Neural progenitor cell (in vitro differentiated cells): Measurements from ENCODE around the gene CEP128. TPM values are rescaled to one million over a fixed set of nuclear protein-coding genes. Genes with fewer than 3 reads are reported as not detected.

ENCODE experiments used
- DNase-seq: peaks from one replicate; pipeline ENCODE4 v3.0.0-alpha.2; 2016; ENCODE audit warnings: low spot score
- H2AFZ ChIP-seq: fragments of 200-600 bp; sonication (generic); replicated peaks from 2 replicates; pipeline ENCODE4 v1.6.1; 2016; ENCODE audit warnings: antibody characterized with exemption
- H3F3A ChIP-seq: fragments of 200-600 bp; sonication (generic); 2 replicates; pipeline ENCODE4 v1.6.1; 2016; ENCODE audit warnings: antibody characterized with exemption, low read depth
- H3K27ac ChIP-seq: fragments of 200-600 bp; sonication (generic); 2 replicates; pipeline ENCODE4 v1.5.1; 2016; ENCODE audit warnings: mild to moderate bottlenecking
- H3K27me3 ChIP-seq: fragments of 200-600 bp; sonication (generic); 2 replicates; pipeline ENCODE4 v1.6.1; 2016; ENCODE audit warnings: mild to moderate bottlenecking, moderate library complexity
- H3K36me3 ChIP-seq: fragments of 200-600 bp; sonication (generic); 2 replicates; pipeline ENCODE4 v1.5.1; 2016
- H3K4me1 ChIP-seq: fragments of 200-600 bp; sonication (generic); 2 replicates; pipeline ENCODE4 v1.6.1; 2016; ENCODE audit warnings: mixed run types
- H3K4me2 ChIP-seq: fragments of 200-600 bp; sonication (generic); 2 replicates; pipeline ENCODE4 v1.6.1; 2016
- H3K4me3 ChIP-seq: fragments of 200-600 bp; sonication (generic); 2 replicates; pipeline ENCODE4 v1.5.1; 2016
- H3K79me2 ChIP-seq: fragments of 200-600 bp; sonication (generic); 2 replicates; pipeline ENCODE4 v1.6.1; 2016; ENCODE audit warnings: low read depth
- H3K9ac ChIP-seq: fragments of 200-600 bp; sonication (generic); 2 replicates; pipeline ENCODE4 v1.6.1; 2016
- H3K9me3 ChIP-seq: fragments of 200-600 bp; sonication (generic); 2 replicates; pipeline ENCODE4 v1.5.1; 2016; ENCODE audit warnings: low read depth
- H4K20me1 ChIP-seq: fragments of 200-600 bp; sonication (generic); 2 replicates; pipeline ENCODE4 v1.6.1; 2016; ENCODE audit warnings: low read depth
- H3K27ac Mint-ChIP-seq: 3 replicates; pipeline ENCODE4 v1.8.0; 2021; ENCODE audit warnings: mixed read lengths
- H3K27me3 Mint-ChIP-seq: 2 replicates; pipeline ENCODE4 v1.8.0; 2022; ENCODE audit warnings: low read depth, mild to moderate bottlenecking, inconsistent platforms, moderate library complexity, mixed read lengths; ENCODE audit not compliant: insufficient read depth
- H3K36me3 Mint-ChIP-seq: 3 replicates; pipeline ENCODE4 v1.8.0; 2021; ENCODE audit warnings: mixed read lengths
- H3K4me1 Mint-ChIP-seq: 3 replicates; pipeline ENCODE4 v1.8.0; 2021; ENCODE audit warnings: mixed read lengths
- H3K4me3 Mint-ChIP-seq: 3 replicates; pipeline ENCODE4 v1.8.0; 2021; ENCODE audit warnings: mild to moderate bottlenecking, moderate library complexity, mixed read lengths
- H3K9me3 Mint-ChIP-seq: 3 replicates; pipeline ENCODE4 v1.8.0; 2020; ENCODE audit warnings: mixed read lengths
- CTCF ChIP-seq: fragments of 200-600 bp; sonication (generic); IDR thresholded peaks from 2 replicates; pipeline ENCODE4 v1.5.1; 2017; ENCODE audit warnings: antibody characterized with exemption, mild to moderate bottlenecking
- EZH2 ChIP-seq: fragments of 200-600 bp; sonication (generic); IDR thresholded peaks from 2 replicates; pipeline ENCODE4 v1.6.1; 2017; ENCODE audit warnings: antibody characterized with exemption, mild to moderate bottlenecking, moderate library complexity
- EZH2phosphoT487 ChIP-seq: fragments of 200-600 bp; sonication (generic); IDR thresholded peaks from 2 replicates; pipeline ENCODE4 v1.6.1; 2017; ENCODE audit warnings: antibody characterized with exemption
- total RNA-seq: library from RNA; depleted of rRNA; stranded (reverse); fragments of >200 nt; gene quantifications from 2 replicates; pipeline ENCODE4 v1.2.3, GENCODE V29; 2015; ENCODE audit warnings: low replicate concordance

CEP128 gene
- total RNA-seq, 1 donor from 2014 or later = 12.1 TPM

- no peak overlapping the region for H3K27ac Mint-ChIP-seq
- H3K9me3 Mint-ChIP-seq = no peaks in the 10 kb centered on the region
- no peak overlapping the region for H3K27ac ChIP-seq
- H3K4me1 ChIP-seq = no peaks in the 10 kb centered on the region
- H3K4me3 Mint-ChIP-seq = no peak overlapping the region
- H3K9ac ChIP-seq = no peak overlapping the region
- H3F3A ChIP-seq = no peaks in the 10 kb centered on the region
- no peak overlapping the region for H3K4me2 ChIP-seq
- no peak for TF ChIP-seq EZH2phosphoT487
- TF ChIP-seq CTCF = no peak
- TF ChIP-seq EZH2 = no peak
- H3K4me3 ChIP-seq = no peak overlapping the region
- no peak for DNase-seq
- H4K20me1 ChIP-seq = no peaks in the 10 kb centered on the region
- no peak overlapping the region for H2AFZ ChIP-seq
- no peaks in the 10 kb centered on the region for H3K79me2 ChIP-seq
- no peaks in the 10 kb centered on the region for H3K4me1 Mint-ChIP-seq
- H3K27me3 ChIP-seq = no peaks in the 10 kb centered on the region
- H3K36me3 Mint-ChIP-seq = peaks cover 9% of the 10 kb centered on the region
- peaks cover 2% of the 10 kb centered on the region for H3K27me3 Mint-ChIP-seq
- H3K9me3 ChIP-seq = no peaks in the 10 kb centered on the region
- H3K36me3 ChIP-seq = no peaks in the 10 kb centered on the region
These were observed 422.5 kb downstream of the CEP128 start for GRCh38 chr14:80519002-80519401.

- no peaks in the 10 kb centered on the region for H3K36me3 ChIP-seq
- no peaks in the 10 kb centered on the region for H3K79me2 ChIP-seq
- no peak overlapping the region for H3K4me3 ChIP-seq
- Mint-ChIP-seq H3K27me3 (peaks cover 2% of the 10 kb centered on the region), H3K4me1 (no peaks in the 10 kb centered on the region), H3K36me3 (peaks cover 8% of the 10 kb centered on the region), H3K27ac (no peak overlapping the region), H3K4me3 (no peak overlapping the region), H3K9me3 (no peaks in the 10 kb centered on the region)
- H3K9ac ChIP-seq = no peak overlapping the region
- no peak for DNase-seq
- no peaks in the 10 kb centered on the region for H3K27me3 ChIP-seq
- no peak overlapping the region for H3K27ac ChIP-seq
- H4K20me1 ChIP-seq = no peaks in the 10 kb centered on the region
- no peak overlapping the region for H2AFZ ChIP-seq
- no peaks in the 10 kb centered on the region for H3F3A ChIP-seq
- no peaks in the 10 kb centered on the region for H3K9me3 ChIP-seq
- H3K4me1 ChIP-seq = no peaks in the 10 kb centered on the region
- TF ChIP-seq CTCF = no peak
- no peak for TF ChIP-seq EZH2phosphoT487
- TF ChIP-seq EZH2 = no peak
- H3K4me2 ChIP-seq = no peak overlapping the region
These were observed 423.4 kb downstream of the CEP128 start for GRCh38 chr14:80518173-80518572.

- no peak overlapping the region for H3K4me3 Mint-ChIP-seq
- Histone ChIP-seq H3K79me2 (no peaks in the 10 kb centered on the region), H3K27ac (no peak overlapping the region), H3K4me3 (no peak overlapping the region), H3K4me1 (no peaks in the 10 kb centered on the region), H3K4me2 (no peak overlapping the region), H3K9ac (no peak overlapping the region), H3K36me3 (no peaks in the 10 kb centered on the region), H3K9me3 (no peaks in the 10 kb centered on the region), H2AFZ (no peak overlapping the region), H3F3A (no peaks in the 10 kb centered on the region), H4K20me1 (no peaks in the 10 kb centered on the region), H3K27me3 (no peaks in the 10 kb centered on the region)
- no peak for DNase-seq
- no peaks in the 10 kb centered on the region for H3K36me3 Mint-ChIP-seq
- no peaks in the 10 kb centered on the region for H3K9me3 Mint-ChIP-seq
- no peak overlapping the region for H3K27ac Mint-ChIP-seq
- H3K27me3 Mint-ChIP-seq = no peaks in the 10 kb centered on the region
- H3K4me1 Mint-ChIP-seq = no peaks in the 10 kb centered on the region
- TF ChIP-seq EZH2phosphoT487 (no peak), CTCF (no peak), EZH2 (no peak)
These were observed 434.2 kb downstream of the CEP128 start for GRCh38 chr14:80507292-80507869.
